T-helper 1 cell (primary cell): Measurements from ENCODE around the gene RDX.

Source experiments
- DNase-seq, 5 donors: peaks; one replicate each; pipeline ENCODE4 v3.0.0-alpha.2; 2012 to 2020

RDX gene

GRCh38 chr11:110169738-110170137 lies 126.7 kb downstream of the RDX start:
- DNase-seq: no peak

- no peak for DNase-seq
Measured at GRCh38 chr11:110168033-110168803, 128.2 kb downstream of the RDX start.

GRCh38 chr11:110165039-110165925 lies 131.1 kb downstream of the RDX start:
- no peak for DNase-seq

GRCh38 chr11:110162216-110162615 lies 134.2 kb downstream of the RDX start:
- DNase-seq: no peak

- DNase-seq: no peak
Measured at GRCh38 chr11:110161061-110161460, 135.4 kb downstream of the RDX start.

- DNase-seq: no peak
Measured at GRCh38 chr11:110160437-110160836, 136.0 kb downstream of the RDX start.

GRCh38 chr11:110160016-110160415 lies 136.4 kb downstream of the RDX start:
- DNase-seq: no peak

GRCh38 chr11:110159476-110159875 lies 136.9 kb downstream of the RDX start:
- no peak for DNase-seq

- no peak for DNase-seq
Measured at GRCh38 chr11:110158317-110159200, 137.9 kb downstream of the RDX start.

- no peak for DNase-seq
Measured at GRCh38 chr11:110156503-110156902, 139.9 kb downstream of the RDX start.

GRCh38 chr11:110153474-110153873 lies 142.9 kb downstream of the RDX start:
- DNase-seq: no peak

GRCh38 chr11:110152199-110152598 lies 144.2 kb downstream of the RDX start:
- DNase-seq: no peak

- DNase-seq: peak in 1 of 5 donors; percentile 5
Measured at GRCh38 chr11:110148775-110149744, 147.4 kb downstream of the RDX start.

GRCh38 chr11:110147962-110148709 lies 148.3 kb downstream of the RDX start:
- DNase-seq: no peak

GRCh38 chr11:110141812-110142211 lies 154.6 kb downstream of the RDX start:
- no peak for DNase-seq

- DNase-seq: no peak
Measured at GRCh38 chr11:110134110-110134509, 162.3 kb downstream of the RDX start.

- DNase-seq: no peak
Measured at GRCh38 chr11:110133160-110133559, 163.3 kb downstream of the RDX start.

GRCh38 chr11:110131386-110132123 lies 164.9 kb downstream of the RDX start:
- no peak for DNase-seq

- DNase-seq: no peak
Measured at GRCh38 chr11:110130642-110131238, 165.7 kb downstream of the RDX start.

- no peak for DNase-seq
Measured at GRCh38 chr11:110128161-110128560, 168.3 kb downstream of the RDX start.
